SK-N-SH (cell line): ENCODE results near the gene TMCC2. TPM values are rescaled to one million over a fixed set of nuclear protein-coding genes. Genes with fewer than 3 reads are reported as not detected.
A peak's percentile ranks its signal among the peaks of the same experiment; 100 is the strongest.

Experiments used
- CTCF ChIA-PET: fragments of 300-600, 350-600 bp; formaldehyde crosslinking; extraction: SDS; loops from one replicate; lab custom pipeline; 2021; lab: Yijun Ruan, JAX
- POLR2A ChIA-PET: fragments of 350-600 bp; sonication (Branson Sonifier 250); formaldehyde crosslinking; extraction: SDS; loops from one replicate; lab custom pipeline; 2020; ENCODE audit warnings: antibody characterized with exemption, inconsistent platforms; lab: Yijun Ruan, JAX
- DNase-seq: peaks from one replicate; pipeline ENCODE4 v3.0.0; 2012
- H2AFZ ChIP-seq: fragments of 200-600 bp; sonication (generic); 2 replicates; pipeline ENCODE4 v1.8.1; 2016; ENCODE audit warnings: antibody characterized with exemption, mild to moderate bottlenecking, low read depth
- H3F3A ChIP-seq: fragments of 200-600 bp; sonication (generic); replicated peaks from 2 replicates; pipeline ENCODE3; 2016; ENCODE audit warnings: antibody characterized with exemption, mild to moderate bottlenecking; ENCODE audit not compliant: insufficient read depth
- H3K27ac ChIP-seq, 2 experiments: fragments of 200-500 bp in 1 of 2; fragments of 200-600 bp in 1 of 2; sonication (Bioruptor generic) in 1 of 2; sonication (generic), shearing (Covaris generic) in 1 of 2; 2 replicates each; pipeline versions ENCODE4 v1.5.1 to v1.6.1; 2014 to 2016; ENCODE audit warnings: low read depth in 2 of 2, inconsistent platforms in 1 of 2, low read length in 1 of 2, mild to moderate bottlenecking in 1 of 2, mixed read lengths in 1 of 2
- H3K27me3 ChIP-seq: fragments of 200-600 bp; sonication (generic), shearing (Covaris generic); 2 replicates; pipeline ENCODE4 v1.6.1; 2016; ENCODE audit warnings: mixed run types; ENCODE audit not compliant: insufficient read depth
- H3K36me3 ChIP-seq, 2 experiments: fragments of 200-500 bp in 1 of 2; fragments of 200-600 bp in 1 of 2; sonication (Bioruptor generic) in 1 of 2; sonication (generic) in 1 of 2; replicated peaks in 1 of 2; 2 replicates each; pipeline versions ENCODE3 to v1.5.1; 2014 to 2016; ENCODE audit warnings: low read length in 1 of 2, mild to moderate bottlenecking in 1 of 2; ENCODE audit not compliant: insufficient read depth in 2 of 2, control insufficient read depth in 1 of 2
- H3K4me1 ChIP-seq, 2 experiments: fragments of 200-500 bp in 1 of 2; fragments of 200-600 bp in 1 of 2; sonication (Bioruptor generic) in 1 of 2; sonication (generic), shearing (Covaris generic) in 1 of 2; 2 replicates each; pipeline versions ENCODE4 v1.5.1 to v1.6.1; 2014 to 2016; ENCODE audit warnings: low read depth in 1 of 2, low read length in 1 of 2, mixed run types in 1 of 2; ENCODE audit not compliant: insufficient read depth in 2 of 2, control insufficient read depth in 1 of 2
- H3K4me2 ChIP-seq: fragments of 200-600 bp; sonication (generic), shearing (Covaris generic); 2 replicates; pipeline ENCODE4 v1.6.1; 2017; ENCODE audit warnings: mixed run types
- H3K4me3 ChIP-seq, 2 experiments: fragments of 200-500 bp in 1 of 2; fragments of 200-600 bp in 1 of 2; sonication (Bioruptor generic) in 1 of 2; sonication (generic), shearing (Covaris generic) in 1 of 2; 2 replicates each; pipeline versions ENCODE4 v1.5.1 to v1.8.1; 2014 to 2016; ENCODE audit warnings: low read depth in 2 of 2, inconsistent platforms in 1 of 2, low read length in 1 of 2, mild to moderate bottlenecking in 1 of 2, mixed read lengths in 1 of 2, moderate library complexity in 1 of 2
- H3K79me2 ChIP-seq: fragments of 200-600 bp; sonication (generic); 2 replicates; pipeline ENCODE4 v1.8.1; 2017; ENCODE audit warnings: mild to moderate bottlenecking; ENCODE audit not compliant: insufficient read depth
- H3K9ac ChIP-seq: fragments of 200-600 bp; sonication (generic); 2 replicates; pipeline ENCODE4 v1.6.1; 2017; ENCODE audit warnings: mixed run types
- H3K9me2 ChIP-seq: fragments of 200-600 bp; sonication (generic); 2 replicates; pipeline ENCODE4 v1.6.1; 2017; ENCODE audit warnings: mixed run types
- H3K9me3 ChIP-seq: fragments of 200-600 bp; sonication (generic); 2 replicates; pipeline ENCODE4 v1.6.1; 2017; ENCODE audit warnings: mixed run types, mild to moderate bottlenecking, moderate library complexity
- H4K20me1 ChIP-seq: fragments of 200-600 bp; sonication (generic); 2 replicates; pipeline ENCODE4 v1.6.1; 2017; ENCODE audit warnings: mild to moderate bottlenecking, mixed run types; ENCODE audit not compliant: insufficient read depth
- CTCF ChIP-seq: fragments of 200-600 bp; sonication (generic); IDR thresholded peaks from 2 replicates; pipeline ENCODE4 v1.6.1; 2017; ENCODE audit warnings: antibody characterized with exemption, mild to moderate bottlenecking, moderate library complexity
- ELF1 ChIP-seq: IDR thresholded peaks from 2 replicates; pipeline ENCODE4 v1.4.0; 2012
- EP300 ChIP-seq, 2 experiments: IDR thresholded peaks; 2 replicates each; pipeline versions ENCODE4 v1.4.0 to v1.6.1; 2012; ENCODE audit warnings: borderline replicate concordance in 1 of 2, low read depth in 1 of 2, low read length in 1 of 2
- EZH2phosphoT487 ChIP-seq: fragments of 200-600 bp; sonication (generic); IDR thresholded peaks from 2 replicates; pipeline ENCODE4 v1.6.1; 2017; ENCODE audit warnings: low read depth, mixed run types, mild to moderate bottlenecking, antibody characterized with exemption, moderate library complexity, borderline replicate concordance
- FOSL2 ChIP-seq: IDR thresholded peaks from 2 replicates; pipeline ENCODE4 v1.4.0; 2012; ENCODE audit warnings: low read depth, mild to moderate bottlenecking, moderate library complexity, borderline replicate concordance
- GATA2 ChIP-seq: sonication (generic); formaldehyde crosslinking; IDR thresholded peaks from 2 replicates; pipeline ENCODE4 v1.5.0; 2020; ENCODE audit warnings: mild to moderate bottlenecking, missing genetic modification reagents
- MAX ChIP-seq: IDR thresholded peaks from 2 replicates; pipeline ENCODE4 v1.4.0; 2012; ENCODE audit warnings: low read depth
- NFIC ChIP-seq: IDR thresholded peaks from 2 replicates; pipeline ENCODE4 v1.4.0; 2012; ENCODE audit warnings: borderline replicate concordance
- NRF1 ChIP-seq: IDR thresholded peaks from 2 replicates; pipeline ENCODE4 v1.6.1; 2012; ENCODE audit warnings: low read depth, mild to moderate bottlenecking, low read length
- RAD21 ChIP-seq: IDR thresholded peaks from 2 replicates; pipeline ENCODE4 v1.6.1; 2012; ENCODE audit warnings: mild to moderate bottlenecking, low read length
- RXRA ChIP-seq: IDR thresholded peaks from 2 replicates; pipeline ENCODE4 v1.4.0; 2012; ENCODE audit warnings: low read depth, mild to moderate bottlenecking, borderline replicate concordance
- TCF12 ChIP-seq: IDR thresholded peaks from 2 replicates; pipeline ENCODE4 v1.4.0; 2012
- TEAD4 ChIP-seq: IDR thresholded peaks from 2 replicates; pipeline ENCODE4 v1.4.0; 2012; ENCODE audit warnings: mild to moderate bottlenecking, borderline replicate concordance; ENCODE audit not compliant: insufficient read depth
- WGBS: methylation state at CpG from one replicate; pipeline ENCODE4 v1.1.6; 2017; ENCODE audit warnings: low lambda C conversion rate; 5-methylcytosine and 5-hydroxymethylcytosine counted together
- polyA plus RNA-seq, 3 experiments: library from polyadenylated mRNA; depleted of rRNA; stranded (reverse); fragments of >200 nt; gene quantifications; 2 replicates each; pipeline ENCODE4 v1.2.3, GENCODE V29; 2012

TMCC2 gene
- polyA plus RNA-seq, 1 of the 3 experiments (the other 2 are of a cell fraction), result 6.0 TPM

GRCh38 chr1:205225901-205226765, 1.6 kb upstream of the TMCC2 start:
- no peak for DNase-seq
- Histone ChIP-seq H3K79me2 (no peaks in the 10 kb centered on the region), H3K9me3 (no peaks in the 10 kb centered on the region), H3F3A (peaks cover 10% of the 10 kb centered on the region), H4K20me1 (peaks cover 3% of the 10 kb centered on the region; the same call in 1 of the 2 replicates), H3K9ac (no peak overlapping the region), H3K9me2 (no peaks in the 10 kb centered on the region), H3K36me3 (no peaks in the 10 kb centered on the region), H3K27me3 (no peaks in the 10 kb centered on the region), H3K4me2 (peak overlapping the region; percentile 86; the same call in 1 of the 2 replicates), H3K27ac (no peak overlapping the region; a peak in 1 of 4 replicates), H3K4me3 (no peak overlapping the region), H3K4me1 (peaks cover 4 to 21% of the 10 kb centered on the region in 2 experiments; a peak in 2 of 4 replicates), H2AFZ (no peak overlapping the region)
- TF ChIP-seq GATA2 (CRISPR knock-in tag) (no peak), EP300 (IDR thresholded peaks at IDR 0.05; ENCODE audit: borderline replicate concordance in 1 of 2, low read depth in 1 of 2, low read length in 1 of 2) (no peak), NFIC (no peak), CTCF (no peak), FOSL2 (no peak), TEAD4 (no peak), NRF1 (no peak), EZH2phosphoT487 (no peak), TCF12 (no peak), RXRA (no peak), MAX (no peak), RAD21 (no peak)
- ChIA-PET CTCF (interaction anchor here (0.7 to 8.2 kb wide), 4 partner anchors 14 to 129 kb away, joined by 3 to 154 read pairs (median 6); partner anchors contain the start of gene DSTYK), POLR2A (no interaction called here)
- WGBS, result 80% methylated on average over 11 of the region's 11 CpGs

- peak overlapping the region in 1 of 2 experiments; percentile 56; a peak in 1 of 4 replicates for H3K27ac ChIP-seq
- peaks cover 3% of the 10 kb centered on the region; the same call in 1 of the 2 replicates for H4K20me1 ChIP-seq
- H3K4me2 ChIP-seq, result peak overlapping the region; percentile 86
- H3K9me3 ChIP-seq, result no peaks in the 10 kb centered on the region
- H2AFZ ChIP-seq, result peak overlapping the region; percentile 93
- DNase-seq, result peak; percentile 39
- ChIA-PET POLR2A (no interaction called here), CTCF (interaction anchor here (0.7 to 8.2 kb wide), 8 partner anchors 10 to 613 kb away, joined by 3 to 154 read pairs (median 3); partner anchors contain the start of gene DSTYK)
- H3K36me3 ChIP-seq, result no peaks in the 10 kb centered on the region
- H3K9me2 ChIP-seq, result no peaks in the 10 kb centered on the region
- WGBS, result 25% methylated on average over 8 of the region's 8 CpGs
- H3K4me1 ChIP-seq, result peaks cover 4 to 21% of the 10 kb centered on the region in 2 experiments; a peak in 2 of 4 replicates
- peaks cover 10% of the 10 kb centered on the region for H3F3A ChIP-seq
- no peaks in the 10 kb centered on the region for H3K79me2 ChIP-seq
- TF ChIP-seq ELF1, result no peak
- TF ChIP-seq NFIC, result peak; percentile 43
- no peaks in the 10 kb centered on the region for H3K27me3 ChIP-seq
- H3K4me3 ChIP-seq, result peak overlapping the region; percentile 70 to 78
- H3K9ac ChIP-seq, result peak overlapping the region; percentile 60
Measured at GRCh38 chr1:205226868-205227583, 720 bp upstream of the TMCC2 start.
